ENCODE measurements around the gene CLMN.

The CLMN gene

GRCh38 chr14:95255013-95255412 is 64.7 kb downstream of the CLMN start:
- peak; percentile 45 for DNase-seq (ENCODE audit: low read depth)
- no peak for TF ChIP-seq CTCF (IDR thresholded peaks at IDR 0.05; ENCODE audit: insufficient read depth, low read depth, low read length, missing control alignments)
- H3K4me3 ChIP-seq (ENCODE audit: low read depth, low read length), result no peak overlapping the region

GRCh38 chr14:95254288-95254687 is 65.4 kb downstream of the CLMN start:
- no peak for TF ChIP-seq CTCF (IDR thresholded peaks at IDR 0.05; ENCODE audit: insufficient read depth, low read depth, low read length, missing control alignments)
- no peak for DNase-seq (ENCODE audit: low read depth)
- no peak overlapping the region for H3K4me3 ChIP-seq (ENCODE audit: low read depth, low read length)

- H3K4me3 ChIP-seq (ENCODE audit: low read depth, low read length), result no peak overlapping the region
- no peak for DNase-seq (ENCODE audit: low read depth)
- TF ChIP-seq CTCF (IDR thresholded peaks at IDR 0.05; ENCODE audit: insufficient read depth, low read depth, low read length, missing control alignments), result no peak
Measured at GRCh38 chr14:95253039-95253630, 66.6 kb downstream of the CLMN start.

GRCh38 chr14:95252219-95252618 is 67.5 kb downstream of the CLMN start:
- no peak overlapping the region for H3K4me3 ChIP-seq (ENCODE audit: low read depth, low read length)
- no peak for TF ChIP-seq CTCF (IDR thresholded peaks at IDR 0.05; ENCODE audit: insufficient read depth, low read depth, low read length, missing control alignments)
- no peak for DNase-seq (ENCODE audit: low read depth)

- no peak overlapping the region for H3K4me3 ChIP-seq (ENCODE audit: low read depth, low read length)
- no peak for TF ChIP-seq CTCF (IDR thresholded peaks at IDR 0.05; ENCODE audit: insufficient read depth, low read depth, low read length, missing control alignments)
- DNase-seq (ENCODE audit: low read depth), result no peak
Measured at GRCh38 chr14:95250936-95251335, 68.8 kb downstream of the CLMN start.

- DNase-seq (ENCODE audit: low read depth), result no peak
- H3K4me3 ChIP-seq (ENCODE audit: low read depth, low read length), result no peak overlapping the region
- no peak for TF ChIP-seq CTCF (IDR thresholded peaks at IDR 0.05; ENCODE audit: insufficient read depth, low read depth, low read length, missing control alignments)
Measured at GRCh38 chr14:95250140-95250769, 69.5 kb downstream of the CLMN start.

- TF ChIP-seq CTCF (IDR thresholded peaks at IDR 0.05; ENCODE audit: insufficient read depth, low read depth, low read length, missing control alignments), result no peak
- H3K4me3 ChIP-seq (ENCODE audit: low read depth, low read length), result no peak overlapping the region
- no peak for DNase-seq (ENCODE audit: low read depth)
Measured at GRCh38 chr14:95248432-95248831, 71.3 kb downstream of the CLMN start.
